NCI-H82 treated with DMSO at 0.1 percent for 48 hours (cell line): ENCODE data around the gene FARS2.
A peak's percentile ranks its signal among the peaks of the same experiment; 100 is the strongest.

ENCODE experiments used
- DNase-seq: peaks from one replicate; lab custom pipeline; 2025; ENCODE audit not compliant: unreplicated experiment; lab: John Stamatoyannopoulos, UW

Gene FARS2

GRCh38 chr6:5746759-5747130 is 485.4 kb downstream of the FARS2 start:
- no peak for DNase-seq

- DNase-seq, result no peak
These were observed 486.1 kb downstream of the FARS2 start for GRCh38 chr6:5747379-5747778.

GRCh38 chr6:5749016-5749650 is 487.8 kb downstream of the FARS2 start:
- DNase-seq, result no peak

- no peak for DNase-seq
These were observed 488.4 kb downstream of the FARS2 start for GRCh38 chr6:5749651-5750215.

- DNase-seq, result no peak
These were observed 490.4 kb downstream of the FARS2 start for GRCh38 chr6:5751525-5752390.

- peak; percentile 94 for DNase-seq
These were observed 491.0 kb downstream of the FARS2 start for GRCh38 chr6:5752391-5752680.

GRCh38 chr6:5753209-5753608 is 491.9 kb downstream of the FARS2 start:
- no peak for DNase-seq

- no peak for DNase-seq
These were observed 493.6 kb downstream of the FARS2 start for GRCh38 chr6:5754904-5755303.

- no peak for DNase-seq
These were observed 498.3 kb downstream of the FARS2 start for GRCh38 chr6:5759571-5759970.

GRCh38 chr6:5761370-5761769 is 500.1 kb downstream of the FARS2 start:
- no peak for DNase-seq

GRCh38 chr6:5762561-5762968 is 501.3 kb downstream of the FARS2 start:
- DNase-seq, result peak; percentile 33

GRCh38 chr6:5763407-5763806 is 502.1 kb downstream of the FARS2 start:
- DNase-seq, result no peak

- no peak for DNase-seq
These were observed 502.6 kb downstream of the FARS2 start for GRCh38 chr6:5763871-5764270.

- no peak for DNase-seq
These were observed 503.2 kb downstream of the FARS2 start for GRCh38 chr6:5764401-5764955.

- DNase-seq, result no peak
These were observed 503.9 kb downstream of the FARS2 start for GRCh38 chr6:5765141-5765760.

GRCh38 chr6:5766260-5766659 is 504.9 kb downstream of the FARS2 start:
- DNase-seq, result peak; percentile 40

GRCh38 chr6:5767471-5767870 is 506.2 kb downstream of the FARS2 start:
- DNase-seq, result no peak

GRCh38 chr6:5771211-5771610 is 509.9 kb downstream of the FARS2 start:
- DNase-seq, result no peak

- DNase-seq, result no peak
These were observed 510.6 kb downstream of the FARS2 start for GRCh38 chr6:5771759-5772390.

GRCh38 chr6:5772408-5773120 is 511.3 kb downstream of the FARS2 start:
- no peak for DNase-seq

- no peak for DNase-seq
These were observed 514.8 kb downstream of the FARS2 start for GRCh38 chr6:5776104-5776503.
